Sigmoid colon (tissue), 4 donors: ENCODE results near the gene CLEC16A.

ENCODE experiments used
- POLR2A ChIP-seq, 2 donors: fragments of 450-650 bp; IDR thresholded peaks; one replicate each; pipeline ENCODE4 v1.6.1; 2016; ENCODE audit warnings: antibody characterized with exemption in 2 of 2, mild to moderate bottlenecking in 2 of 2, moderate library complexity in 2 of 2
- POLR2AphosphoS5 ChIP-seq, 4 donors: sonication (generic); formaldehyde crosslinking; IDR thresholded peaks; one replicate each; pipeline ENCODE4 v1.6.1; 2017; ENCODE audit warnings: antibody characterized with exemption in 4 of 4
- TF ChIP-seq, protein P1 (sequence below), 4 experiments: fragments of 450-650 bp in 3 of 4; fragments of 200-600 bp in 1 of 4; IDR thresholded peaks; one replicate each; pipeline ENCODE4 v1.5.1; 2016 to 2019; ENCODE audit warnings: antibody characterized with exemption in 4 of 4, mild to moderate bottlenecking in 3 of 4, moderate library complexity in 2 of 4

DNA sequence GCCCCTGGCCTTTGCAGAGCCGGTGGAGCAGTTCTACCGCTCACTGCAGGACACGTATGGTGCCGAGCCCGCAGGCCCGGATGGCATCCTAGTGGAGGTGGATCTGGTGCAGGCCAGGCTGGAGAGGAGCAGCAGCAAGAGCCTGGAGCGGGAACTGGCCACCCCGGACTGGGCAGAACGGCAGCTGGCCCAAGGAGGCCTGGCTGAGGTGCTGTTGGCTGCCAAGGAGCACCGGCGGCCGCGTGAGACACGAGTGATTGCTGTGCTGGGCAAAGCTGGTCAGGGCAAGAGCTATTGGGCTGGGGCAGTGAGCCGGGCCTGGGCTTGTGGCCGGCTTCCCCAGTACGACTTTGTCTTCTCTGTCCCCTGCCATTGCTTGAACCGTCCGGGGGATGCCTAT, 37.9 kb upstream of the CLEC16A start:
- TF ChIP-seq, protein P1, sequence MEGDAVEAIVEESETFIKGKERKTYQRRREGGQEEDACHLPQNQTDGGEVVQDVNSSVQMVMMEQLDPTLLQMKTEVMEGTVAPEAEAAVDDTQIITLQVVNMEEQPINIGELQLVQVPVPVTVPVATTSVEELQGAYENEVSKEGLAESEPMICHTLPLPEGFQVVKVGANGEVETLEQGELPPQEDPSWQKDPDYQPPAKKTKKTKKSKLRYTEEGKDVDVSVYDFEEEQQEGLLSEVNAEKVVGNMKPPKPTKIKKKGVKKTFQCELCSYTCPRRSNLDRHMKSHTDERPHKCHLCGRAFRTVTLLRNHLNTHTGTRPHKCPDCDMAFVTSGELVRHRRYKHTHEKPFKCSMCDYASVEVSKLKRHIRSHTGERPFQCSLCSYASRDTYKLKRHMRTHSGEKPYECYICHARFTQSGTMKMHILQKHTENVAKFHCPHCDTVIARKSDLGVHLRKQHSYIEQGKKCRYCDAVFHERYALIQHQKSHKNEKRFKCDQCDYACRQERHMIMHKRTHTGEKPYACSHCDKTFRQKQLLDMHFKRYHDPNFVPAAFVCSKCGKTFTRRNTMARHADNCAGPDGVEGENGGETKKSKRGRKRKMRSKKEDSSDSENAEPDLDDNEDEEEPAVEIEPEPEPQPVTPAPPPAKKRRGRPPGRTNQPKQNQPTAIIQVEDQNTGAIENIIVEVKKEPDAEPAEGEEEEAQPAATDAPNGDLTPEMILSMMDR (IDR thresholded peaks at IDR 0.05) = no peak
- no peak for TF ChIP-seq POLR2A (IDR thresholded peaks at IDR 0.05)
- no peak for TF ChIP-seq POLR2AphosphoS5 (IDR thresholded peaks at IDR 0.05)
